GM10248 (cell line): ENCODE measurements around the gene PCNX4.

ENCODE experiments used
- CTCF ChIA-PET: fragments of 300-600 bp; sonication (Branson Sonifier 250); formaldehyde crosslinking; extraction: SDS; loops from one replicate; lab custom pipeline; 2021; ENCODE audit warnings: antibody characterized with exemption; lab: Yijun Ruan, JAX
- POLR2A ChIA-PET: fragments of 350-650 bp; sonication (Branson Sonifier 250); formaldehyde crosslinking; extraction: SDS; loops from one replicate; lab custom pipeline; 2020; ENCODE audit warnings: antibody characterized with exemption; lab: Yijun Ruan, JAX
- DNase-seq: peaks from one replicate; pipeline ENCODE4 v3.0.0; 2012; ENCODE audit errors: extremely low spot score
- CTCF ChIP-seq: IDR thresholded peaks from 2 replicates; pipeline ENCODE4 v1.5.1; 2012; ENCODE audit warnings: mild to moderate bottlenecking, low read depth; ENCODE audit errors: extremely low read depth, missing control alignments, control extremely low read depth

The PCNX4 gene

GRCh38 chr14:60164404-60164711, 72.6 kb downstream of the PCNX4 start:
- no peak for DNase-seq
- CTCF ChIA-PET: interaction anchor here (0.9 to 3.2 kb wide), 9 partner anchors 11 to 200 kb away, joined by 4 to 30 read pairs (median 7); no protein-coding TSS in a partner anchor
- POLR2A ChIA-PET: no interaction called here
- no peak for TF ChIP-seq CTCF

- peak; percentile 88 for DNase-seq
- peak; percentile 80 for TF ChIP-seq CTCF
- CTCF ChIA-PET: interaction anchor here (0.8 to 3.2 kb wide), 21 partner anchors 9 to 398 kb away, joined by 3 to 30 read pairs (median 5); no protein-coding TSS in a partner anchor
- POLR2A ChIA-PET: no interaction called here
These were observed 73.2 kb downstream of the PCNX4 start, which contains the start of gene DHRS7 for GRCh38 chr14:60164712-60165546. Gene DHRS7, minus strand, starts transcription at chr14:60165398. Its CDS starts 89 bp downstream, at chr14:60165309.

GRCh38 chr14:60165547-60165876, 73.8 kb downstream of the PCNX4 start:
- DNase-seq: no peak
- TF ChIP-seq CTCF: no peak
- ChIA-PET POLR2A (no interaction called here), CTCF (interaction anchor here (0.8 to 3.2 kb wide), 21 partner anchors 9 to 397 kb away, joined by 3 to 30 read pairs (median 5); no protein-coding TSS in a partner anchor)

- POLR2A ChIA-PET: no interaction called here
- TF ChIP-seq CTCF: no peak
- CTCF ChIA-PET: interaction anchor here (0.8 to 3.2 kb wide), 20 partner anchors 8 to 397 kb away, joined by 3 to 30 read pairs (median 5); no protein-coding TSS in a partner anchor
- no peak for DNase-seq
These were observed 74.4 kb downstream of the PCNX4 start for GRCh38 chr14:60166142-60166541.

GRCh38 chr14:60169722-60170121, 78.0 kb downstream of the PCNX4 start:
- ChIA-PET CTCF (interaction anchor here (0.9 to 1.7 kb wide), 3 partner anchors 10 to 205 kb away, joined by 3 to 7 read pairs (median 6); no protein-coding TSS in a partner anchor), POLR2A (no interaction called here)
- DNase-seq: no peak
- TF ChIP-seq CTCF: no peak

GRCh38 chr14:60170948-60171347, 79.2 kb downstream of the PCNX4 start:
- TF ChIP-seq CTCF: no peak
- CTCF ChIA-PET: interaction anchor here (0.9 to 2.0 kb wide), 6 partner anchors 10 to 71 kb away, joined by 3 to 7 read pairs (median 4); no protein-coding TSS in a partner anchor
- POLR2A ChIA-PET: no interaction called here
- DNase-seq: no peak
